ENCODE results near the gene ZBED6. TPM values are rescaled to one million over a fixed set of nuclear protein-coding genes. Genes with fewer than 3 reads are reported as not detected.
"Not testable (repeated sequence)": the region's sequence is repeated elsewhere in the genome, so short reads cannot be mapped to it uniquely, and the experiment has no call there.

The ZBED6 gene
- total and polyA plus RNA-seq, 10 of the 15 experiments (the other 5 are each of a cell fraction or from before 2014, with no cell fraction given) = 0.13 to 15.9 (median 4.8) TPM

DNA sequence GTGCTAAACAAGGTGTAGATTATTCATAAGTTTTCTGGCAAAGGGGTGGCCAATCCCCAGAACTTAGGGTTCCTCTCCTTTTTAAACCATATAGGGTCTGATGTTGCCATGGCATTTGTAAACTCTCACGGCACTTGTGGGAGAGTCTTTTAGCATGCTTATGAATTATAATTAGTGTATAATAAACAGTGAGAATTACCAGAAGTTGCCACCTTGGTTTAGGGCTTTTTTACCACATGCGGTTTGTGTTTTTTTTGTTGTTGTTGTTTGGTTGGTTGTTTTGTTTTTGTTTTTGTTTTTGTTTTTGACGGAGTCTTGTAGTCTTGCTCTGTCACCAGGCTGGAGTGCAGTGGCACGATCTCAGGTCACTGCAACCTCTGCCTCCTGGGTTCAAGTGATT, 39.4 kb upstream of the ZBED6 start:
- FAIRE-seq (no peak), ATAC-seq (no peak), DNase-seq (ENCODE audit: low read depth, low spot score) (no peak)
- no TSS peak for BruUV-seq (replicated peaks)
- H3K79me2 ChIP-seq (ENCODE audit: control insufficient read depth, insufficient read depth, low read length) = no peaks in the 10 kb centered on the region
- WGBS (ENCODE audit: insufficient coverage, insufficient replicate concordance, low lambda C conversion rate, missing lambda C conversion rate) = 47% methylated on average over 4 of the region's 4 CpGs
- peaks cover 19% of the 10 kb centered on the region for H3K4me1 ChIP-seq (ENCODE audit: control insufficient read depth, insufficient read depth, low read length)
- H3K36me3 ChIP-seq (ENCODE audit: control insufficient read depth in 2 of 2, insufficient read depth in 2 of 2, low read length in 1 of 2) = no peaks in the 10 kb centered on the region
- ChIA-PET CTCF (no interaction called here), RAD21 (ENCODE audit: unreplicated experiment) (no interaction called here), SMC1A (ENCODE audit: uncharacterized antibody, unreplicated experiment) (no interaction called here), POLR2A (interaction anchor here (0.7 to 1.3 kb wide), 2 partner anchors 9 to 38 kb away, joined by 3 to 5 read pairs; partner anchors contain the start of gene LAX1)
- no peak for TF ChIP-seq HCFC1 (IDR thresholded peaks at IDR 0.05; ENCODE audit: low read length)
- TF ChIP-seq, protein P1, sequence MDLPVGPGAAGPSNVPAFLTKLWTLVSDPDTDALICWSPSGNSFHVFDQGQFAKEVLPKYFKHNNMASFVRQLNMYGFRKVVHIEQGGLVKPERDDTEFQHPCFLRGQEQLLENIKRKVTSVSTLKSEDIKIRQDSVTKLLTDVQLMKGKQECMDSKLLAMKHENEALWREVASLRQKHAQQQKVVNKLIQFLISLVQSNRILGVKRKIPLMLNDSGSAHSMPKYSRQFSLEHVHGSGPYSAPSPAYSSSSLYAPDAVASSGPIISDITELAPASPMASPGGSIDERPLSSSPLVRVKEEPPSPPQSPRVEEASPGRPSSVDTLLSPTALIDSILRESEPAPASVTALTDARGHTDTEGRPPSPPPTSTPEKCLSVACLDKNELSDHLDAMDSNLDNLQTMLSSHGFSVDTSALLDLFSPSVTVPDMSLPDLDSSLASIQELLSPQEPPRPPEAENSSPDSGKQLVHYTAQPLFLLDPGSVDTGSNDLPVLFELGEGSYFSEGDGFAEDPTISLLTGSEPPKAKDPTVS (IDR thresholded peaks at IDR 0.05; ENCODE audit: low read depth, low read length) = no peak
- TF ChIP-seq ESRRA (IDR thresholded peaks at IDR 0.05; ENCODE audit: low read length) = no peak
- TF ChIP-seq NR2C2 (IDR thresholded peaks at IDR 0.05; ENCODE audit: borderline replicate concordance, control insufficient read depth, insufficient read length, low read depth) = no peak
- TF ChIP-seq BCL11A (IDR thresholded peaks at IDR 0.05; ENCODE audit: low read depth, low read length) = no peak
- no peak for TF ChIP-seq NRF1 (conservative IDR thresholded peaks at IDR 0.05; ENCODE audit: low read depth, low read length)
- no peak overlapping the region for H3K4me3 ChIP-seq
- H3K9me3 ChIP-seq (replicated peaks; ENCODE audit: control insufficient read depth, insufficient read depth, low read length) = no peaks in the 10 kb centered on the region
- H2AFZ ChIP-seq (ENCODE audit: control insufficient read depth, low read depth, low read length) = no peak overlapping the region
- no peak overlapping the region for H3K27ac ChIP-seq (ENCODE audit: control insufficient read depth, insufficient read depth)
- no peaks in the 10 kb centered on the region for H3K27me3 ChIP-seq (replicated peaks in 1 of 2; ENCODE audit: control insufficient read depth in 2 of 2, insufficient read depth in 2 of 2, low read length in 1 of 2)
- no peaks in the 10 kb centered on the region for H4K20me1 ChIP-seq (ENCODE audit: control insufficient read depth, insufficient read depth)
- intact Hi-C loops (cut with micrococcal nuclease; ENCODE audit: unreplicated experiment) (no loop called here), in situ Hi-C loops (cut with MboI) (no loop called here)
- H3K9ac ChIP-seq (ENCODE audit: control insufficient read depth, insufficient read depth, low read length) = no peak overlapping the region
- H3K4me2 ChIP-seq (ENCODE audit: control insufficient read depth, insufficient read depth) = no peak overlapping the region

GRCh38 chr1:203758749-203759148, 36.7 kb upstream of the ZBED6 start:
- H4K20me1 ChIP-seq (ENCODE audit: control insufficient read depth, insufficient read depth); H3K9ac ChIP-seq (ENCODE audit: control insufficient read depth, insufficient read depth, low read length); H3K4me3 ChIP-seq; H3K4me2 ChIP-seq (ENCODE audit: control insufficient read depth, insufficient read depth); POLR2A ChIA-PET; BruUV-seq (replicated peaks); intact Hi-C loops (cut with micrococcal nuclease; ENCODE audit: unreplicated experiment); H3K9me3 ChIP-seq (replicated peaks; ENCODE audit: control insufficient read depth, insufficient read depth, low read length); ATAC-seq; H3K36me3 ChIP-seq (ENCODE audit: control insufficient read depth in 2 of 2, insufficient read depth in 2 of 2, low read length in 1 of 2); in situ Hi-C loops (cut with MboI); H2AFZ ChIP-seq (ENCODE audit: control insufficient read depth, low read depth, low read length); H3K79me2 ChIP-seq (ENCODE audit: control insufficient read depth, insufficient read depth, low read length); SMC1A ChIA-PET (ENCODE audit: uncharacterized antibody, unreplicated experiment); DNase-seq (ENCODE audit: low read depth, low spot score); H3K27ac ChIP-seq (ENCODE audit: control insufficient read depth, insufficient read depth); H3K27me3 ChIP-seq (replicated peaks in 1 of 2; ENCODE audit: control insufficient read depth in 2 of 2, insufficient read depth in 2 of 2, low read length in 1 of 2); RAD21 ChIA-PET (ENCODE audit: unreplicated experiment); FAIRE-seq: not testable (repeated sequence)
- WGBS (ENCODE audit: insufficient coverage, insufficient replicate concordance, low lambda C conversion rate, missing lambda C conversion rate) = 97% methylated on average over 2 of the region's 2 CpGs
- peaks cover 12% of the 10 kb centered on the region for H3K4me1 ChIP-seq (ENCODE audit: control insufficient read depth, insufficient read depth, low read length)
- CTCF ChIA-PET = interaction anchor here (1.4 kb wide), 1 partner anchor 57 kb away, joined by 3 read pairs; no protein-coding TSS in a partner anchor
